ENCODE data around the gene FUT6.

GRCh38 chr19:5839065-5840017, at the start of gene FUT6:
- TF ChIP-seq, protein P1, sequence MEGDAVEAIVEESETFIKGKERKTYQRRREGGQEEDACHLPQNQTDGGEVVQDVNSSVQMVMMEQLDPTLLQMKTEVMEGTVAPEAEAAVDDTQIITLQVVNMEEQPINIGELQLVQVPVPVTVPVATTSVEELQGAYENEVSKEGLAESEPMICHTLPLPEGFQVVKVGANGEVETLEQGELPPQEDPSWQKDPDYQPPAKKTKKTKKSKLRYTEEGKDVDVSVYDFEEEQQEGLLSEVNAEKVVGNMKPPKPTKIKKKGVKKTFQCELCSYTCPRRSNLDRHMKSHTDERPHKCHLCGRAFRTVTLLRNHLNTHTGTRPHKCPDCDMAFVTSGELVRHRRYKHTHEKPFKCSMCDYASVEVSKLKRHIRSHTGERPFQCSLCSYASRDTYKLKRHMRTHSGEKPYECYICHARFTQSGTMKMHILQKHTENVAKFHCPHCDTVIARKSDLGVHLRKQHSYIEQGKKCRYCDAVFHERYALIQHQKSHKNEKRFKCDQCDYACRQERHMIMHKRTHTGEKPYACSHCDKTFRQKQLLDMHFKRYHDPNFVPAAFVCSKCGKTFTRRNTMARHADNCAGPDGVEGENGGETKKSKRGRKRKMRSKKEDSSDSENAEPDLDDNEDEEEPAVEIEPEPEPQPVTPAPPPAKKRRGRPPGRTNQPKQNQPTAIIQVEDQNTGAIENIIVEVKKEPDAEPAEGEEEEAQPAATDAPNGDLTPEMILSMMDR (IDR thresholded peaks at IDR 0.05), result no peak
- no peak for TF ChIP-seq POLR2A (IDR thresholded peaks at IDR 0.05)

Data from thyroid gland (tissue), 4 donors.